Peyer's patch (tissue), 4 donors: ENCODE data around the gene ARHGEF25.

Experiments used
- POLR2A ChIP-seq, 2 donors: fragments of 450-650 bp; IDR thresholded peaks; one replicate each; pipeline ENCODE4 v1.5.1; 2017; ENCODE audit warnings: antibody characterized with exemption in 2 of 2, mild to moderate bottlenecking in 2 of 2, moderate library complexity in 2 of 2
- TF ChIP-seq, protein P1 (sequence below), 6 experiments: fragments of 450-650 bp in 4 of 6; fragments of 200-600 bp in 2 of 6; sonication (generic) in 1 of 6; IDR thresholded peaks; one replicate each; pipeline ENCODE4 v1.5.1; 2017 to 2019; ENCODE audit warnings: antibody characterized with exemption in 6 of 6, mild to moderate bottlenecking in 3 of 6, moderate library complexity in 1 of 6

DNA sequence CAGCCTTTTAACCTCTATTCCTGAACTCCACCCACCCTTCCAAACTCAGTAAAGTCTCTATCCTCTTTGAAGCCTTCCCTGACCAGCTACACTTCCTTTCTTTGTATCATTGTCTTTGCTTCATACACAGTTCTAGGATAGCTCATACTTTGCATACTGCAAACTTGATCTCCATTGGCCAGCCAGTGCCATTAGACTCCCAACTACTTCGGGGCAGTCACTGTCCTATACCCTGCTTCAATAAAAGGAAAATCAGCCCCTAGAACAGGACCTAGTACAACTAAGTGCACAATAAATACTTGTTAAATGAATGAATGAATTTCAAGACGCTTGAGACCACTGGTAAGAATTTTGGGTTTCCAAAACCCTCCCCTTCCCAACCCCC lies 20.8 kb upstream of the ARHGEF25 start:
- TF ChIP-seq, protein P1, sequence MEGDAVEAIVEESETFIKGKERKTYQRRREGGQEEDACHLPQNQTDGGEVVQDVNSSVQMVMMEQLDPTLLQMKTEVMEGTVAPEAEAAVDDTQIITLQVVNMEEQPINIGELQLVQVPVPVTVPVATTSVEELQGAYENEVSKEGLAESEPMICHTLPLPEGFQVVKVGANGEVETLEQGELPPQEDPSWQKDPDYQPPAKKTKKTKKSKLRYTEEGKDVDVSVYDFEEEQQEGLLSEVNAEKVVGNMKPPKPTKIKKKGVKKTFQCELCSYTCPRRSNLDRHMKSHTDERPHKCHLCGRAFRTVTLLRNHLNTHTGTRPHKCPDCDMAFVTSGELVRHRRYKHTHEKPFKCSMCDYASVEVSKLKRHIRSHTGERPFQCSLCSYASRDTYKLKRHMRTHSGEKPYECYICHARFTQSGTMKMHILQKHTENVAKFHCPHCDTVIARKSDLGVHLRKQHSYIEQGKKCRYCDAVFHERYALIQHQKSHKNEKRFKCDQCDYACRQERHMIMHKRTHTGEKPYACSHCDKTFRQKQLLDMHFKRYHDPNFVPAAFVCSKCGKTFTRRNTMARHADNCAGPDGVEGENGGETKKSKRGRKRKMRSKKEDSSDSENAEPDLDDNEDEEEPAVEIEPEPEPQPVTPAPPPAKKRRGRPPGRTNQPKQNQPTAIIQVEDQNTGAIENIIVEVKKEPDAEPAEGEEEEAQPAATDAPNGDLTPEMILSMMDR (IDR thresholded peaks at IDR 0.05): no peak
- no peak for TF ChIP-seq POLR2A (IDR thresholded peaks at IDR 0.05)
